ENCODE data around the gene NTM.
"Not testable (repeated sequence)": the region's sequence is repeated elsewhere in the genome, so short reads cannot be mapped to it uniquely, and the experiment has no call there.

Gene NTM

GRCh38 chr11:131465746-131466145, 95.3 kb downstream of the NTM start:
- peak; percentile 1 for DNase-seq

GRCh38 chr11:131467645-131468394, 97.4 kb downstream of the NTM start:
- DNase-seq, result no peak

GRCh38 chr11:131468565-131468964, 98.2 kb downstream of the NTM start:
- DNase-seq, result no peak

- DNase-seq, result no peak
Observed at GRCh38 chr11:131470216-131470925, 100.0 kb downstream of the NTM start.

- DNase-seq, result no peak
Observed at GRCh38 chr11:131471976-131472375, 101.6 kb downstream of the NTM start.

GRCh38 chr11:131474947-131475346, 104.5 kb downstream of the NTM start:
- DNase-seq, result no peak

GRCh38 chr11:131476266-131476665, 105.9 kb downstream of the NTM start:
- no peak for DNase-seq

GRCh38 chr11:131478341-131478740, 107.9 kb downstream of the NTM start:
- no peak for DNase-seq

GRCh38 chr11:131481303-131481702, 110.9 kb downstream of the NTM start:
- DNase-seq, result no peak

- DNase-seq, result no peak
Observed at GRCh38 chr11:131481971-131482370, 111.6 kb downstream of the NTM start.

GRCh38 chr11:131483453-131483852, 113.0 kb downstream of the NTM start:
- no peak for DNase-seq

- no peak for DNase-seq
Observed at GRCh38 chr11:131483877-131484276, 113.5 kb downstream of the NTM start.

GRCh38 chr11:131486100-131486499, 115.7 kb downstream of the NTM start:
- no peak for DNase-seq

GRCh38 chr11:131486937-131487635, 116.7 kb downstream of the NTM start:
- peak; percentile 2 for DNase-seq

- DNase-seq, result no peak
Observed at GRCh38 chr11:131488238-131488637, 117.8 kb downstream of the NTM start.

- no peak for DNase-seq
Observed at GRCh38 chr11:131491503-131491902, 121.1 kb downstream of the NTM start.

- no peak for DNase-seq
Observed at GRCh38 chr11:131495423-131495822, 125.0 kb downstream of the NTM start.

GRCh38 chr11:131497686-131498085, 127.3 kb downstream of the NTM start:
- not testable (repeated sequence) for DNase-seq

- DNase-seq, result no peak
Observed at GRCh38 chr11:131498631-131499160, 128.3 kb downstream of the NTM start.

GRCh38 chr11:131499199-131499598, 128.8 kb downstream of the NTM start:
- DNase-seq, result no peak

- no peak for DNase-seq
Observed at GRCh38 chr11:131503017-131503416, 132.6 kb downstream of the NTM start.

- DNase-seq, result peak; percentile 2
Observed at GRCh38 chr11:131504199-131504949, 134.0 kb downstream of the NTM start.

- no peak for DNase-seq
Observed at GRCh38 chr11:131506348-131506747, 135.9 kb downstream of the NTM start.
